DMS 273 treated with DMSO at 0.1 percent for 48 hours (cell line): ENCODE data around the gene SNRNP200.

ENCODE experiments used
- DNase-seq: peaks from one replicate; lab custom pipeline; 2025; lab: John Stamatoyannopoulos, UW

Gene SNRNP200

DNA sequence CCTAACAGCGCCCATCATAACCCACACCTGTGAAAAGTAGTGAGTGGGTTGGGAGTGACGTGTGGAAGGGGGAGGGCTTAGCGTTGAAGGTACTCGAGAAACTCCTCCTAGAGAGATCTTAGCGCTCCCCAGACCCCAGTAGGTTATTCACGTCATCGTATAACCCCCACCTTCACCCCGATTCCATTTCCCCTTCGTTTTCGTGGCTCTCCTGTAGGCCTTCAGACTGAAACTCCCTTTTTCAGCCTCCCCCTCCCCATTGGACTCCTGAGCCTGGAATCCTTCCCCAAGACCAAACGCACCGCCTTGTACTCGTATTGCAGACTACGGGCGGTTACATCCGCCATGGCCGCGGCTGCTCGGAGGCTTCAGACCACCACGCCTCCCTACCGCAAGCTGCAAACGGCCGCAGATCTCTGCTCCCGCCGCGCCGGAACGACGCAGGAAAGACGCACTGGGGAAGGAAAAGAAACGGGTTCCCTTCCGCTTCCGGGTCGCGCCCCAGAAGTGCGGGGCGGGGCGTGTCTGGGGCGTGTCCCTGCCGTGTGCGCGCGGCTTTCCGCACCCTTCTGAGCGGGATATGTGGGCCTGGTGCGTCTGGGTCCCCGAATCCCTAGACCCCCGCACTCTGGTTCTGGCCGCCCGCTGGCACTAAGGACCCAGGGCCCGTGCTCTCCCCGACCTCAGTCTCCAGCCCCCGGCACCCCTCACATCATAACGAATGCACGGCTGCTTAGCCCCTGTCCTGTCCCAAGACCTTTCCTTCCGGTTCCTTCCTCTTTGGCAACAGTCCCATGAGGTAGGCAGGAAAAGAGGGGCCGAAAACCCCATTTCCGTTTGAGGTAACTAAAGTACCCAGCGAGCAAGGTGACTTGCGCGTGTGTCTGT lies at the start of gene SNRNP200:
Gene SNRNP200 (minus strand): TSS at position 456 of the 888 bp plus-strand sequence. CDS start 109 bp downstream, at position 347.
- peak; percentile 81 for DNase-seq

DNA sequence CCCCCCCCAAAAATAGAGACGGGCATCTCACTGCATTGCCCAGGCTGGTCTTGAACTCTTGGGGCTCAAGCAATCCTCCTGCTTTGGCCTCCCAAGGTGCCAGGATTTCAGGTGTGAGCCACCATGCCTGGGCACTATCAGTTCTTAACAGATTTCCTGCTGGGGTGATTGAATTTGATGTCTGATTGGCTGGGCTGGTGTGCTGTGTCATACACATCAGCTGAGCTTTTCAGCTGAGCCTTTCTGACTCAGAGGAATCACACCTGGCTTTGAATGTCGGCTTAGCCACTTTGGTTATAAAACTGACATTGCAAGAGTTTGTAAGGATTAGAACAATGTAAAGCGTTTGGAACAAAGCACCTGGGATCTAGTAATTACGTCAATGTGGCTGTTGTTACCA lies 49.1 kb upstream of the SNRNP200 start:
- no peak for DNase-seq

DNA sequence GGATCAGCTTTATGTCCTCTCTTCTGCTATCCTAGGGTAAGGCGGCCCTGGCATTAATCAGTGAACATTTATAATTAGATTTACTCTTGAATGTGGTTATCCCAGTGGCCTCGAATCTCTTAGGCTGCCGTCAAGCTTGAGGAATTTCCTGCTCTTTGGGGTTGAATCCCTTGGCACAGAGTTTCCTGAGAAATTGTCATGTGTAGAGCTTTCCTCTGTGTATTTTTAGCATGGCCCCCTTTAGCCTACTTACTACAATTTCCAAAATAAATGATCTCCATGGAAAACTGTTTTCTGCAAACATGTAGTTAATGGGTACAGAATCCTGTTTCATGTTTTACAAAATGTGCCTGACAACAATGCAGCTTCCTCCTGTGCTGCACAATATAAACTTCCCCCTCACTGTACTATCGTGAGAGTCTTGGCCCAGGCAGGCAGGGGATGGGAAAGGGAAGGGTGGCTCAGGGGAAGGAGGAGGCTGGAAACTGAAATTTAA lies 48.3 kb upstream of the SNRNP200 start:
- no peak for DNase-seq

DNA sequence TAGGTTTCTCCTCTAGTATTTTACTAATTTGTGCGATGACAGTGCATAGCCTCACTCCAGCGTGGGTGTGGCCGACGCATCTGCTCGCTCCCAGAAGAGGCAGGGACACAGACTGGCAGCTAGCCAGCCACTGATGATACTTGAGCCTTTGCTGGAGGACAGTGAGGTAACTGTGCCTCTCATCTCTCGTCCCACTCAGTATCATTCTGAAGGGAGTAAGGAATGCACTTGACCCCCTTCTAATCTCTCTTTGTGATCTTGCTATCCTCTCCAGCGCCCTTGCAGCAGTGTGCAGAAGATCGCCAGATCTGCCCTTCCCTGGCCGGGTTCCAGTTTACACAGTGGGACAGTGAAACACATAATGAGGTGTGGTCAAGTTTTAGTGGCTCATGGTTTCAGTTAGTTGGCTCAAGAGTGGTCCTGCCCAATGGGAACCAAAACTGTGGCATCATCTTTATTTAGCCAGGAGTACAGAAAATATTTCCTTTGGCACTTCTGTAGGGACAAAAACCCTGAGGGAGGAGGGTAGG lies 47.8 kb upstream of the SNRNP200 start:
- peak; percentile 22 for DNase-seq

DNA sequence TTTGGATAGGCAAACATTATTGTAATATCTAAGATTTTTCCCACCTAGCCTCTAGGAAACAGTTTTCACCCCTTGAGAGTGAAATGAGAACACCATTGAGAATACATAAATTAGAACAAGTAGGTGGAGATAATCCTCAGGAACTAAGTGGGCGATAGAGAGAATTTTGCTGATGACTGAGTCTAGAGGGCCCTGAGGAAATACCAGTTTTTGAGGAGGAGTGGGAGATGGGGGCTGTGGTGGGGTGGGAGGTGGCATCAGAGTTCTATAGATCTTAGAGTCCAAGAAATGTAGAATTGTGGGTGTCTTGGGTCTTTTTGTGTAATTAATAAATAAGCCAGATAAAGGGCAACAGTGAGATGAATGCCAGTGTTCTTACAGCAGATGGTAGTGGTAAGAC lies 42.0 kb upstream of the SNRNP200 start:
- no peak for DNase-seq

DNA sequence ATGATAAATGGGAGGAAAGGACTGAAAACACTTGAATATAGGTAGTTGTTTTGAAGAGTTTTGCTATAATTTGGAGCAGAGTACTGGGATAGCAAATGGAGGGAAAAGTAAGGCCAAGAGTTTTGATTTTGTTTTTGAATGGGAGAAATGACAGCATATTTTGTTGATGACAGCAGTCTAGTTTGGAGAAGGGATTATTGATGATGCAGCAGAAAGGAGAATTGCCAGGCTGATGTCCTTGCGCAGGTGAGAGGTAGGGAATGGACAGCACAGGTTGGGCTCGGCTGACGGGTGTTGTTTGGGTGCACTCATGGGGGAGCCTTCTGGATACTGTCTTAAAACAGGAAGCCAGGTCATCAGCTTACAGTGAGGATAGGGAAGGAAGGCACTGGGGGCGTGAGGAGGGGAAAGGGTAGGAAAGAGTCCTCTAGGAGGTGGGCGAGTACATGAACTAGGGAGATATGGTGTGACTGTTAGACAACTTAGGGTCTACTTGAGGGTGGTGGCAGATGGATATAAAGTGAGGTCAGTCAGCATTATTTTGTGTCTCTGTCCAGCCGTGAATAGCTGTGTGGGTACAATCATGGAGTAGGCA lies 40.6 kb upstream of the SNRNP200 start:
- DNase-seq = no peak

DNA sequence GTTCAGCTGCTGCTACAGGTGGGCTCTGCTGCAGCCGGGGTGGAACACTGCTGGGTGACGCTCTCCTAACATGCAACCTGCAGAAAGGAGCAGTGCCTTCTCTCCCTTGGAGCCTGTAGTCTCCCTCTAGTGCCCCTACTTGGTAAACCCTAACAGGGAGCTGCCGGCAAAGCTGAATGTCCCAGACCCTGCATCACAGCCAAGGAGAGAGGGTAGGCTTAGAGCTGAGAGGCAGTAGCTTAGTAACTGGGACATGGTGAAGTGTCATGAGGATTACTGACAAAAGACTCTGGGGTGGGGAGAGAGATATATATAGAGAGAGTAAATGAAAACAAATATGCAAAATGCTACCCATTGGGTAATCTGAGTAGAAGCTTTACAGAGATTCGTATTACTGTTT lies 40.1 kb upstream of the SNRNP200 start:
- no peak for DNase-seq

- DNase-seq = no peak
Observed at GRCh38 chr2:96344011-96344410, 38.7 kb upstream of the SNRNP200 start.

- no peak for DNase-seq
Observed at GRCh38 chr2:96342085-96342484, 36.7 kb upstream of the SNRNP200 start.

GRCh38 chr2:96341641-96342040 lies 36.3 kb upstream of the SNRNP200 start:
- no peak for DNase-seq

- DNase-seq = no peak
Observed at GRCh38 chr2:96340493-96341414, 35.4 kb upstream of the SNRNP200 start.

- no peak for DNase-seq
Observed at GRCh38 chr2:96336873-96337272, 31.5 kb upstream of the SNRNP200 start.

DNA sequence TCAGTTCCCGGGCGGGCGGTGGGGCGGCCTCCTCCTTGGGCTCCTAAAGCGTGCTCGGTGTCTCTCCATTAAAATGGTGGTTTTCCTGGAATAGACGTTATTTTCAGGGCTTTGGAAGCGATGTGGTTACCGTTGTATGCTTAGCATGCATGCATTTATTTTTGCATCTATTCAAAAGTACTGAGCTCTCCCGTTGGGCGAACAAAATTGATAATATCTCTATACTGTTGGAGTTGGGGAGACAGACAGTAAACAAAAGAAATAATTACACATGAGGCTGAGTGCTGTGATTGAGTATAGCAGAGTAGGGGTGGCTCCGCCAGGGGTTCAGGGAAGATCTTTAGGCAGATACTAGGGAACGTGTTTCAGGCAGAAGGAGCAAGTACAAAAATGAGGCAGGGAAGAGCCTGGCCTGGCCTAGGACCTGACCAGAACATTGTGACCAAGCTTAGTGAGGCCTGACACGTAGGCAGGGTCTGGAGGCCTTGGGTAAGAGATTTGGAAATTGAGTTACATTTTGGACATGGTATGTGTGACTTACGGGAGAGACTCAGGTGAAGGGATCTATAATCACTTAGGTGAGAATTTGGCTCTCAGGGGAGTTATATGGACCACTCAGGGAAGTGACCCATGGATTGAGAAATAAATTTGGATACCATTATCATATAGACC lies 30.9 kb upstream of the SNRNP200 start:
- DNase-seq = no peak

- no peak for DNase-seq
Observed at GRCh38 chr2:96333708-96334107, 28.4 kb upstream of the SNRNP200 start.

- no peak for DNase-seq
Observed at GRCh38 chr2:96330407-96330806, 25.1 kb upstream of the SNRNP200 start.

DNA sequence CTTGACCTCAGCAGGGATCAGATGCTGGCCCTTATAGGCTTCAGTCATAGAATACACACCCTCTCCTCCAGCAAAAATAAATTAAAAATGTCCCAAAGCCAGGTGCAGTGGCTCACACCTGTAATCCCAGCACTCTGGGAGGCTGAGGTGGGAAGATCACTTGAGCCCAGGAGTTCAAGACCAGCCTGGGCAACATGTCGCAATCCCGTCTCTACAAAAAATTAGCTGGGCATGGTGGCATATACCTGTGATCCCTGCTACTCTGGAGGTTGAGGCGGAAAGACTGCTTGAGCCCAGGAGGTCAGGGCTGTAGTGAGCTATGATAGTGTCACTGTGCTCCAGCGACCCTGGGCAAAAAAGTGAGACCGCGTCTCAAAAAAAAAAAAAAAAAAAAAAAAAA lies 24.5 kb upstream of the SNRNP200 start:
- DNase-seq = no peak

DNA sequence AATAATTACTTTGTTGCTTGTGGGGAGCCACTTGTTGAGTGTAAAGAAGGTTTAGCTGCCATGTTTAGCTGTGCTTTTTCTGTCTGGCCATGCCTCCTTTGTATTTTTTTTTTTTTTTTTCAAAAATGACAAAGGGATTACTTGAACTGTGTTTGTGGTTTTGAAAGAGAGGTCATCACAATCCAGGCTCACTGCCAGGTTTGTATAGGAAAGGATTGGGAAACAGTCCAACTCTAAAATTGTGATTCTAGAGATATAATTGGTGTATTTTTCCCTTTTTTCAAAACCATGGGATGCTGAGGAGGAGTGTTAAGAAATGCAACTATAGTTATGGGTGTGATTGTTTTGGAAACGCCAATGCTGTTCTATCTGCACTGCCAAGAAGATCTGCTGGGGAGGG lies 24.1 kb upstream of the SNRNP200 start:
- no peak for DNase-seq

GRCh38 chr2:96326990-96327820 lies 21.9 kb upstream of the SNRNP200 start:
- DNase-seq = no peak

- no peak for DNase-seq
Observed at GRCh38 chr2:96326564-96326963, 21.2 kb upstream of the SNRNP200 start.

GRCh38 chr2:96325884-96326255 lies 20.5 kb upstream of the SNRNP200 start:
- no peak for DNase-seq
